ENCODE data around the gene ASPHD2. TPM values are rescaled to one million over a fixed set of nuclear protein-coding genes. Genes with fewer than 3 reads are reported as not detected.

ASPHD2 gene
- total RNA-seq, 1 experiment from 2014 or later, result 7.1 TPM

DNA sequence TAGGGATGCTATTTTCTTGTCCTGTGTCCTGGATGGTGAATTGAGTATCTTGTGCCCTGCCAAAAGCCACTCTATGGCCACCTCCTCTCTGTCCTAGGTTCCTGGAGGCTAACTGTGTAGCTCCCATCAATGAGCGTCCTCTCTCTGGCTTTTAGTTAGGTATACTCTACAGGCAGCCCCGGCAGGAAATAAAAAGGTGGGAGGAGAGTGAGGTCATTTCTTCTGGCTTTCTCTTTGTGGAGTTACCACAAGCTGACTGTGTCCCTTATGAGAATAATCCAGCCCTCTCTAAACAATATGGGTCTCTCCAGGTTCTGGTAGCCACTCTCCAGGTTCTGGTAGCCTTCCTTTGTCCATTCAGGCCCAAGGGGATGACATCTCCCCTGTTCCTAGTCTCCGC lies 11.7 kb upstream of the ASPHD2 start:
- Histone ChIP-seq H3K18ac (ENCODE audit: insufficient read length, low read depth, low read length) (no peak overlapping the region), H2BK120ac (ENCODE audit: low read depth, low read length, poor library complexity, severe bottlenecking) (no peak overlapping the region), H4K5ac (ENCODE audit: insufficient read length, low read depth, low read length) (no peak overlapping the region), H3K14ac (ENCODE audit: insufficient read depth, low read length) (no peak overlapping the region), H2BK15ac (ENCODE audit: low read depth, low read length) (no peak overlapping the region), H3K27ac (ENCODE audit: insufficient read length, low read depth, low read length) (no peak overlapping the region), H3K9me3 (ENCODE audit: control insufficient read depth, low read depth, low read length) (no peaks in the 10 kb centered on the region), H4K91ac (ENCODE audit: insufficient read length, low read depth, low read length) (no peak overlapping the region), H3T11ph (ENCODE audit: low read length) (no peak overlapping the region), H3K79me1 (ENCODE audit: insufficient read depth, low read depth, low read length, poor library complexity, severe bottlenecking) (no peaks in the 10 kb centered on the region), H2AK5ac (ENCODE audit: insufficient read length, low read length) (no peak overlapping the region), H3K4ac (ENCODE audit: low read depth, low read length) (no peak overlapping the region), H2BK5ac (ENCODE audit: insufficient read length, low read length) (no peak overlapping the region), H3K4me2 (ENCODE audit: insufficient read depth, insufficient read length, low read length) (no peak overlapping the region), H4K20me1 (ENCODE audit: control insufficient read depth, insufficient read depth, insufficient read length) (no peaks in the 10 kb centered on the region), H2BK12ac (ENCODE audit: insufficient read length, low read depth, low read length) (no peak overlapping the region), H3K4me1 (ENCODE audit: insufficient read depth, low read length) (peaks cover 7% of the 10 kb centered on the region; the same call in 1 of the 2 replicates), H3K23me2 (ENCODE audit: insufficient read length, low read depth, low read length, poor library complexity, severe bottlenecking) (no peaks in the 10 kb centered on the region), H3K27me3 (ENCODE audit: insufficient read depth, low read length) (no peaks in the 10 kb centered on the region), H3K56ac (ENCODE audit: insufficient read length, low read depth, low read length) (no peak overlapping the region), H3K79me2 (ENCODE audit: insufficient read depth, low read length) (no peaks in the 10 kb centered on the region), H2AFZ (ENCODE audit: low read length) (no peak overlapping the region), H3K9ac (ENCODE audit: extremely low read depth, insufficient read length, low read length) (no peak overlapping the region), H3K23ac (ENCODE audit: insufficient read length, low read depth, low read length) (no peak overlapping the region), H2BK20ac (ENCODE audit: low read depth, low read length, poor library complexity, severe bottlenecking) (no peak overlapping the region), H4K8ac (replicated peaks; ENCODE audit: insufficient read length, low read depth, low read length) (no peak overlapping the region)
- Mint-ChIP-seq H3K9me3 (no peaks in the 10 kb centered on the region; a peak in 1 of 5 replicates), H3K4me3 (no peak overlapping the region), H3K27ac (peak overlapping the region in 1 of 3 experiments; percentile 21; a peak in 1 of 7 replicates), H3K36me3 (ENCODE audit: insufficient read depth in 1 of 3, low read depth in 3 of 3) (no peaks in the 10 kb centered on the region), H3K27me3 (ENCODE audit: low read depth) (peaks cover 6% of the 10 kb centered on the region), H3K4me1 (peaks cover 21% of the 10 kb centered on the region in 2 experiments)
- no peak for DNase-seq
- TF ChIP-seq, protein P1, sequence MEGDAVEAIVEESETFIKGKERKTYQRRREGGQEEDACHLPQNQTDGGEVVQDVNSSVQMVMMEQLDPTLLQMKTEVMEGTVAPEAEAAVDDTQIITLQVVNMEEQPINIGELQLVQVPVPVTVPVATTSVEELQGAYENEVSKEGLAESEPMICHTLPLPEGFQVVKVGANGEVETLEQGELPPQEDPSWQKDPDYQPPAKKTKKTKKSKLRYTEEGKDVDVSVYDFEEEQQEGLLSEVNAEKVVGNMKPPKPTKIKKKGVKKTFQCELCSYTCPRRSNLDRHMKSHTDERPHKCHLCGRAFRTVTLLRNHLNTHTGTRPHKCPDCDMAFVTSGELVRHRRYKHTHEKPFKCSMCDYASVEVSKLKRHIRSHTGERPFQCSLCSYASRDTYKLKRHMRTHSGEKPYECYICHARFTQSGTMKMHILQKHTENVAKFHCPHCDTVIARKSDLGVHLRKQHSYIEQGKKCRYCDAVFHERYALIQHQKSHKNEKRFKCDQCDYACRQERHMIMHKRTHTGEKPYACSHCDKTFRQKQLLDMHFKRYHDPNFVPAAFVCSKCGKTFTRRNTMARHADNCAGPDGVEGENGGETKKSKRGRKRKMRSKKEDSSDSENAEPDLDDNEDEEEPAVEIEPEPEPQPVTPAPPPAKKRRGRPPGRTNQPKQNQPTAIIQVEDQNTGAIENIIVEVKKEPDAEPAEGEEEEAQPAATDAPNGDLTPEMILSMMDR (conservative IDR thresholded peaks at IDR 0.05), result no peak
- WGBS (ENCODE audit: extremely low coverage, insufficient read length, low lambda C conversion rate), result no CpG with 5 or more reads among the region's 3 CpGs
